Peyer's patch (tissue), 4 donors: ENCODE data around the gene GAN. TPM values are rescaled to one million over a fixed set of nuclear protein-coding genes. Genes with fewer than 3 reads are reported as not detected.

Experiments used
- DNase-seq, 3 donors: peaks; one replicate each; pipeline ENCODE4 v3.0.0-alpha.2; 2017 to 2019
- H3K27ac ChIP-seq, 4 donors: fragments of 200-600 bp; sonication (generic); one replicate each; pipeline ENCODE4 v1.5.1; 2016 to 2019
- H3K27me3 ChIP-seq, 2 donors: fragments of 200-600 bp; sonication (generic); one replicate each; pipeline ENCODE4 v1.5.1; 2019
- H3K36me3 ChIP-seq, 3 donors: fragments of 200-600 bp; sonication (generic); one replicate each; pipeline ENCODE4 v1.5.1; 2016 to 2019
- H3K4me1 ChIP-seq, 4 donors: fragments of 200-600 bp; sonication (generic); one replicate each; pipeline ENCODE4 v1.5.1; 2016 to 2019
- H3K4me3 ChIP-seq, 4 donors: fragments of 200-600 bp; sonication (generic); 1 replicate in 3 of 4; 2 replicates in 1 of 4; pipeline ENCODE4 v1.5.1; 2016 to 2019; ENCODE audit warnings: mild to moderate bottlenecking in 1 of 4
- H3K9me3 ChIP-seq, 4 donors: fragments of 200-600 bp; sonication (generic); one replicate each; pipeline ENCODE4 v1.5.1; 2016 to 2019; ENCODE audit warnings: mild to moderate bottlenecking in 1 of 4
- CTCF ChIP-seq, 6 experiments: fragments of 450-650 bp in 4 of 6; fragments of 200-600 bp in 2 of 6; sonication (generic) in 1 of 6; IDR thresholded peaks; one replicate each; pipeline ENCODE4 v1.5.1; 2017 to 2019; ENCODE audit warnings: antibody characterized with exemption in 6 of 6, mild to moderate bottlenecking in 3 of 6, moderate library complexity in 1 of 6
- POLR2A ChIP-seq, 2 donors: fragments of 450-650 bp; IDR thresholded peaks; one replicate each; pipeline ENCODE4 v1.5.1; 2017; ENCODE audit warnings: antibody characterized with exemption in 2 of 2, mild to moderate bottlenecking in 2 of 2, moderate library complexity in 2 of 2
- total RNA-seq, 4 donors: library from RNA; depleted of rRNA; stranded (reverse); fragments of >200 nt; gene quantifications; one replicate each; pipeline ENCODE4 v1.1.0, GENCODE V29; 2016

The GAN gene
- total RNA-seq, 4 donors from 2014 or later: 7.4 to 15.2 (median 11.9) TPM

GRCh38 chr16:81278526-81278925 is 36.2 kb upstream of the GAN start:
- Histone ChIP-seq H3K36me3 (no peaks in the 10 kb centered on the region), H3K27me3 (no peaks in the 10 kb centered on the region), H3K27ac (no peak overlapping the region), H3K4me3 (no peak overlapping the region), H3K9me3 (no peaks in the 10 kb centered on the region), H3K4me1 (peaks cover 0 to 22% (median 1%) of the 10 kb centered on the region in 4 donors)
- TF ChIP-seq POLR2A (IDR thresholded peaks at IDR 0.05) (no peak), CTCF (IDR thresholded peaks at IDR 0.05) (no peak)
- DNase-seq: no peak

- H3K4me1 ChIP-seq: peaks cover 0 to 18% (median 0%) of the 10 kb centered on the region in 4 donors
- no peak for DNase-seq
- H3K27me3 ChIP-seq: no peaks in the 10 kb centered on the region
- TF ChIP-seq CTCF (IDR thresholded peaks at IDR 0.05) (no peak), POLR2A (IDR thresholded peaks at IDR 0.05) (no peak)
- no peaks in the 10 kb centered on the region for H3K36me3 ChIP-seq
- no peak overlapping the region for H3K27ac ChIP-seq
- H3K9me3 ChIP-seq: no peaks in the 10 kb centered on the region
- H3K4me3 ChIP-seq: no peak overlapping the region
Measured at GRCh38 chr16:81279392-81279791, 35.4 kb upstream of the GAN start.

GRCh38 chr16:81280393-81280792 is 34.4 kb upstream of the GAN start:
- Histone ChIP-seq H3K27me3 (no peaks in the 10 kb centered on the region), H3K9me3 (no peaks in the 10 kb centered on the region), H3K4me3 (no peak overlapping the region), H3K4me1 (peaks cover 0 to 8% (median 0%) of the 10 kb centered on the region in 4 donors), H3K36me3 (no peaks in the 10 kb centered on the region), H3K27ac (no peak overlapping the region)
- no peak for DNase-seq
- TF ChIP-seq POLR2A (IDR thresholded peaks at IDR 0.05) (no peak), CTCF (IDR thresholded peaks at IDR 0.05) (no peak)

- TF ChIP-seq POLR2A (IDR thresholded peaks at IDR 0.05) (no peak), CTCF (IDR thresholded peaks at IDR 0.05) (no peak)
- Histone ChIP-seq H3K4me3 (no peak overlapping the region), H3K27ac (no peak overlapping the region), H3K27me3 (no peaks in the 10 kb centered on the region), H3K4me1 (no peaks in the 10 kb centered on the region), H3K36me3 (no peaks in the 10 kb centered on the region), H3K9me3 (no peaks in the 10 kb centered on the region)
- DNase-seq: no peak
Measured at GRCh38 chr16:81283044-81283443, 31.7 kb upstream of the GAN start.

- H3K27ac ChIP-seq: no peak overlapping the region
- no peaks in the 10 kb centered on the region for H3K27me3 ChIP-seq
- TF ChIP-seq POLR2A (IDR thresholded peaks at IDR 0.05): no peak
- TF ChIP-seq CTCF (IDR thresholded peaks at IDR 0.05): no peak
- H3K4me1 ChIP-seq: no peaks in the 10 kb centered on the region
- no peaks in the 10 kb centered on the region for H3K36me3 ChIP-seq
- no peak for DNase-seq
- H3K9me3 ChIP-seq: no peaks in the 10 kb centered on the region
- H3K4me3 ChIP-seq: no peak overlapping the region
Measured at GRCh38 chr16:81284995-81285600, 29.7 kb upstream of the GAN start.

GRCh38 chr16:81286190-81286589 is 28.6 kb upstream of the GAN start:
- H3K4me3 ChIP-seq: no peak overlapping the region
- H3K4me1 ChIP-seq: no peaks in the 10 kb centered on the region
- DNase-seq: no peak
- no peaks in the 10 kb centered on the region for H3K36me3 ChIP-seq
- no peaks in the 10 kb centered on the region for H3K9me3 ChIP-seq
- TF ChIP-seq POLR2A (IDR thresholded peaks at IDR 0.05) (no peak), CTCF (IDR thresholded peaks at IDR 0.05) (no peak)
- H3K27ac ChIP-seq: no peak overlapping the region
- no peaks in the 10 kb centered on the region for H3K27me3 ChIP-seq
